ENCODE data around the gene SLC35A2. TPM values are rescaled to one million over a fixed set of nuclear protein-coding genes. Genes with fewer than 3 reads are reported as not detected.

Gene SLC35A2
- total RNA-seq, 2 donors from 2014 or later: 12.5 to 20.1 TPM

- intact Hi-C loops (cut with DNase I): no loop called here
- Histone ChIP-seq H3K27ac (no peak overlapping the region), H3K36me3 (replicated peaks in 1 of 2; ENCODE audit: insufficient read depth in 1 of 2, low read depth in 2 of 2) (peaks cover 0 to 5% of the 10 kb centered on the region in 2 donors), H3K4me1 (peaks cover 3% of the 10 kb centered on the region), H3K9me3 (no peaks in the 10 kb centered on the region), H3K4me3 (no peak overlapping the region), H3K27me3 (no peaks in the 10 kb centered on the region)
- TF ChIP-seq POLR2A (IDR thresholded peaks at IDR 0.05): no peak
- no peak for TF ChIP-seq CTCF (IDR thresholded peaks at IDR 0.05)
- DNase-seq (no peak), ATAC-seq (no peak)
- WGBS, 2 donors: 70 to 86% methylated on average over 2 to 6 of the region's 14 CpGs
These were observed 6.8 kb downstream of the SLC35A2 start for GRCh38 chrX:48904626-48905025.

GRCh38 chrX:48904180-48904579, 7.3 kb downstream of the SLC35A2 start:
- H3K9me3 ChIP-seq: no peaks in the 10 kb centered on the region
- no peaks in the 10 kb centered on the region for H3K27me3 ChIP-seq
- no peak overlapping the region for H3K4me3 ChIP-seq
- WGBS, 2 donors: 77 to 80% methylated on average over 6 to 7 of the region's 8 CpGs
- H3K27ac ChIP-seq: no peak overlapping the region
- ATAC-seq (no peak), DNase-seq (no peak)
- H3K36me3 ChIP-seq (replicated peaks in 1 of 2; ENCODE audit: insufficient read depth in 1 of 2, low read depth in 2 of 2): peaks cover 0 to 5% of the 10 kb centered on the region in 2 donors
- intact Hi-C loops (cut with DNase I): no loop called here
- no peak for TF ChIP-seq POLR2A (IDR thresholded peaks at IDR 0.05)
- TF ChIP-seq CTCF (IDR thresholded peaks at IDR 0.05): no peak
- peaks cover 7% of the 10 kb centered on the region for H3K4me1 ChIP-seq

GRCh38 chrX:48903290-48903689, 8.2 kb downstream of the SLC35A2 start:
- Histone ChIP-seq H3K4me1 (peaks cover 11% of the 10 kb centered on the region), H3K9me3 (no peaks in the 10 kb centered on the region), H3K27ac (no peak overlapping the region), H3K27me3 (no peaks in the 10 kb centered on the region), H3K36me3 (replicated peaks in 1 of 2; ENCODE audit: insufficient read depth in 1 of 2, low read depth in 2 of 2) (peaks cover 0 to 5% of the 10 kb centered on the region in 2 donors), H3K4me3 (no peak overlapping the region)
- no peak for TF ChIP-seq POLR2A (IDR thresholded peaks at IDR 0.05)
- DNase-seq (no peak), ATAC-seq (no peak)
- WGBS, 2 donors: 83% methylated on average over 5 to 6 of the region's 6 CpGs
- intact Hi-C loops (cut with DNase I): no loop called here

GRCh38 chrX:48902776-48903175, 8.7 kb downstream of the SLC35A2 start:
- TF ChIP-seq POLR2A (IDR thresholded peaks at IDR 0.05) (no peak), CTCF (IDR thresholded peaks at IDR 0.05) (no peak)
- peaks cover 11% of the 10 kb centered on the region for H3K4me1 ChIP-seq
- H3K9me3 ChIP-seq: no peaks in the 10 kb centered on the region
- H3K27ac ChIP-seq: no peak overlapping the region
- H3K4me3 ChIP-seq: no peak overlapping the region
- DNase-seq (no peak), ATAC-seq (no peak)
- intact Hi-C loops (cut with DNase I): no loop called here
- WGBS, 2 donors: 91% methylated on average over 6 of the region's 14 CpGs; no CpG with 5 or more reads in 1 of the 2 donors
- H3K36me3 ChIP-seq (replicated peaks in 1 of 2; ENCODE audit: insufficient read depth in 1 of 2, low read depth in 2 of 2): peaks cover 0 to 5% of the 10 kb centered on the region in 2 donors
- no peaks in the 10 kb centered on the region for H3K27me3 ChIP-seq

GRCh38 chrX:48902135-48902534, 9.3 kb downstream of the SLC35A2 start:
- H3K36me3 ChIP-seq (replicated peaks in 1 of 2; ENCODE audit: insufficient read depth in 1 of 2, low read depth in 2 of 2): peaks cover 0 to 5% of the 10 kb centered on the region in 2 donors
- no peak for DNase-seq
- H3K4me3 ChIP-seq: no peak overlapping the region
- TF ChIP-seq CTCF (IDR thresholded peaks at IDR 0.05): no peak
- no peak for TF ChIP-seq POLR2A (IDR thresholded peaks at IDR 0.05)
- peaks cover 11% of the 10 kb centered on the region for H3K4me1 ChIP-seq
- H3K9me3 ChIP-seq: no peaks in the 10 kb centered on the region
- H3K27ac ChIP-seq: no peak overlapping the region
- WGBS, 2 donors: 84 to 86% methylated on average over 20 of the region's 20 CpGs
- H3K27me3 ChIP-seq: no peaks in the 10 kb centered on the region
- intact Hi-C loops (cut with DNase I): no loop called here
- ATAC-seq: no peak

Data from body of pancreas (tissue), 4 donors.